ENCODE data around the gene SMG1. TPM values are rescaled to one million over a fixed set of nuclear protein-coding genes. Genes with fewer than 3 reads are reported as not detected.
"Not testable (repeated sequence)": the region's sequence is repeated elsewhere in the genome, so short reads cannot be mapped to it uniquely, and the experiment has no call there.

Gene SMG1
- total and polyA plus RNA-seq, 2 donors (not counting 1 experiment from before 2014, with no cell fraction given), result 30.1 to 101 TPM

- no peaks in the 10 kb centered on the region for H4K20me1 ChIP-seq (ENCODE audit: control insufficient read depth, extremely low read depth, insufficient read depth, low read length)
- H3K9ac ChIP-seq (ENCODE audit: insufficient read depth, low read length), result no peak overlapping the region
- no peak overlapping the region for H3K4me3 ChIP-seq (replicated peaks in 1 of 4; ENCODE audit: control extremely low read depth in 1 of 4, insufficient read depth in 1 of 4, low read depth in 3 of 4, low read length in 4 of 4)
- H3K4me2 ChIP-seq (ENCODE audit: extremely low read depth, insufficient read depth, low read length), result no peak overlapping the region
- TF ChIP-seq CTCF (conservative IDR thresholded peaks at IDR 0.05 in 1 of 2, IDR thresholded peaks at IDR 0.05 in 1 of 2; ENCODE audit: low read depth in 1 of 2, low read length in 2 of 2) (no peak), EZH2 (IDR thresholded peaks at IDR 0.05; ENCODE audit: low read length, missing control alignments) (no peak)
- H3K36me3 ChIP-seq (ENCODE audit: control insufficient read depth, insufficient read depth, low read length), result no peaks in the 10 kb centered on the region
- H2AFZ ChIP-seq (ENCODE audit: low read length), result no peak overlapping the region
- H3K9me3 ChIP-seq (ENCODE audit: control insufficient read depth, insufficient read depth, low read depth, low read length), result no peaks in the 10 kb centered on the region
- no peak overlapping the region for H3K27ac ChIP-seq (ENCODE audit: insufficient read depth, low read length)
- DNase-seq (ENCODE audit: low read depth in 2 of 2), result peak in 1 of 2 donors; percentile 40
- no peaks in the 10 kb centered on the region for H3K4me1 ChIP-seq (ENCODE audit: control insufficient read depth, extremely low read depth, insufficient read depth, low read length)
- H3K79me2 ChIP-seq (ENCODE audit: control insufficient read depth, insufficient read depth, low read length), result no peaks in the 10 kb centered on the region
- H3K27me3 ChIP-seq (ENCODE audit: control insufficient read depth, insufficient read depth, low read length), result no peaks in the 10 kb centered on the region
These were observed 32.9 kb upstream of the SMG1 start for GRCh38 chr16:18959031-18959505.

DNA sequence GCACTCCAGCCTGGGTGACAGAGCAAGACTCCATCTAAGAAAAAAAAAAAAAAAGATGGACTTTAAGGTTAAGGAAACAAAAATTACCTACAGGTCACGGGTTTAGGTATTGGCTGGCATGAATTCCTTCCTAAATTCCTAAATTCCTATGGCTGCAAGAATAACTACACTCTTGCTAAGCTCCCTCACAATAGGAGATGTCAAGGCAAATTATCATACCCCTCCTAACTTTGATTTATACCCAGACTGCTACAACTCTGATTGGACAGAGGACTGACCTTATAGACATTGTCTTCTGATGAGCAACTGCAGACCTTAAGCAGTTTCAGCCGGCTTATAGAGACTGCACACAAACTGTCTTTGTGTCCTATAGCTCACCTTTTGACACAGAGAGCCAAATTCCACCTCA lies 32.4 kb upstream of the SMG1 start:
- no peaks in the 10 kb centered on the region for H3K9me3 ChIP-seq (ENCODE audit: control insufficient read depth, insufficient read depth, low read depth, low read length)
- no peak overlapping the region for H2AFZ ChIP-seq (ENCODE audit: low read length)
- H4K20me1 ChIP-seq (ENCODE audit: control insufficient read depth, extremely low read depth, insufficient read depth, low read length), result no peaks in the 10 kb centered on the region
- TF ChIP-seq EZH2 (IDR thresholded peaks at IDR 0.05; ENCODE audit: low read length, missing control alignments), result no peak
- TF ChIP-seq CTCF (conservative IDR thresholded peaks at IDR 0.05 in 1 of 2, IDR thresholded peaks at IDR 0.05 in 1 of 2; ENCODE audit: low read depth in 1 of 2, low read length in 2 of 2), result no peak
- H3K4me2 ChIP-seq (ENCODE audit: extremely low read depth, insufficient read depth, low read length), result no peak overlapping the region
- H3K27ac ChIP-seq (ENCODE audit: insufficient read depth, low read length), result no peak overlapping the region
- no peaks in the 10 kb centered on the region for H3K36me3 ChIP-seq (ENCODE audit: control insufficient read depth, insufficient read depth, low read length)
- no peaks in the 10 kb centered on the region for H3K27me3 ChIP-seq (ENCODE audit: control insufficient read depth, insufficient read depth, low read length)
- no peak for DNase-seq (ENCODE audit: low read depth in 2 of 2)
- no peaks in the 10 kb centered on the region for H3K79me2 ChIP-seq (ENCODE audit: control insufficient read depth, insufficient read depth, low read length)
- no peak overlapping the region for H3K9ac ChIP-seq (ENCODE audit: insufficient read depth, low read length)
- H3K4me1 ChIP-seq (ENCODE audit: control insufficient read depth, extremely low read depth, insufficient read depth, low read length), result no peaks in the 10 kb centered on the region
- no peak overlapping the region for H3K4me3 ChIP-seq (replicated peaks in 1 of 4; ENCODE audit: control extremely low read depth in 1 of 4, insufficient read depth in 1 of 4, low read depth in 3 of 4, low read length in 4 of 4)

DNA sequence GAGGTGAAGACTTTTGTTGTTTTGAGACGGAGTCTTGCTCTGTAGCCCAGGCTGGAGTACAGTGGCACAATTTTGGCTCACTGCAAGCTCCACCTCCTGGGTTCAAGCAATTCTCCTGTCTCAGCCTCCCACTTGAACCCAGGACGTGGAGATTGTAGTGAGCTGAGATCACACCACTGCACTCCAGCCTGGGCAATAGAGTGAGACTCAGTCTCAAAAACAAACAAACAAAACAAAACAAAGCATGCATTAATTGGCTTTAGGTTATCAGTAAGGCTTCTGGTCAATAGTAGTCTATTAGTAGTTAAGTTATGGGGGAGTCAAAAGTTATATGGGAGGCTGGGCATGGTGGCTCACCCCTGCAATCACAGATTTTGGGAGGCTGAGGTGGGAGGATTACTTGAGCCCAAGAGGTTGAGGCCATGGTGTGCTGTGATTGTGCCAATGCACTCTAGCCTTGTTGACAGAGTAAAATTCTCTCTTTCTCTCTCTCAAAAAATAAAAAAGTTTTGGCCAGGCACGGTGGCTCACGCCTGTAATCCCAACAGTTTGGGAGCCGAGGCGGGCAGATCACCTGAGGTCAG lies 30.5 kb upstream of the SMG1 start:
- H3K4me3 ChIP-seq (replicated peaks in 1 of 4; ENCODE audit: control extremely low read depth in 1 of 4, insufficient read depth in 1 of 4, low read depth in 3 of 4, low read length in 4 of 4); H3K27me3 ChIP-seq (ENCODE audit: control insufficient read depth, insufficient read depth, low read length); H3K4me2 ChIP-seq (ENCODE audit: extremely low read depth, insufficient read depth, low read length); H4K20me1 ChIP-seq (ENCODE audit: control insufficient read depth, extremely low read depth, insufficient read depth, low read length); H3K9me3 ChIP-seq (ENCODE audit: control insufficient read depth, insufficient read depth, low read depth, low read length); H3K36me3 ChIP-seq (ENCODE audit: control insufficient read depth, insufficient read depth, low read length); DNase-seq (ENCODE audit: low read depth in 2 of 2); H3K79me2 ChIP-seq (ENCODE audit: control insufficient read depth, insufficient read depth, low read length); H2AFZ ChIP-seq (ENCODE audit: low read length); H3K9ac ChIP-seq (ENCODE audit: insufficient read depth, low read length); H3K4me1 ChIP-seq (ENCODE audit: control insufficient read depth, extremely low read depth, insufficient read depth, low read length); H3K27ac ChIP-seq (ENCODE audit: insufficient read depth, low read length): not testable (repeated sequence)

- not testable (repeated sequence) for H3K79me2 ChIP-seq (ENCODE audit: control insufficient read depth, insufficient read depth, low read length); H3K4me1 ChIP-seq (ENCODE audit: control insufficient read depth, extremely low read depth, insufficient read depth, low read length); DNase-seq (ENCODE audit: low read depth in 2 of 2); H3K4me2 ChIP-seq (ENCODE audit: extremely low read depth, insufficient read depth, low read length); H3K9ac ChIP-seq (ENCODE audit: insufficient read depth, low read length); H3K27me3 ChIP-seq (ENCODE audit: control insufficient read depth, insufficient read depth, low read length); H4K20me1 ChIP-seq (ENCODE audit: control insufficient read depth, extremely low read depth, insufficient read depth, low read length); H3K4me3 ChIP-seq (replicated peaks in 1 of 4; ENCODE audit: control extremely low read depth in 1 of 4, insufficient read depth in 1 of 4, low read depth in 3 of 4, low read length in 4 of 4); H3K27ac ChIP-seq (ENCODE audit: insufficient read depth, low read length); H3K36me3 ChIP-seq (ENCODE audit: control insufficient read depth, insufficient read depth, low read length); H3K9me3 ChIP-seq (ENCODE audit: control insufficient read depth, insufficient read depth, low read depth, low read length); H2AFZ ChIP-seq (ENCODE audit: low read length)
These were observed 29.8 kb upstream of the SMG1 start for GRCh38 chr16:18955874-18956580.
